ENCODE data around the gene TMEM244. TPM values are rescaled to one million over a fixed set of nuclear protein-coding genes. Genes with fewer than 3 reads are reported as not detected.
"Not testable (repeated sequence)": the region's sequence is repeated elsewhere in the genome, so short reads cannot be mapped to it uniquely, and the experiment has no call there.

Gene TMEM244
- total RNA-seq, 4 donors from 2014 or later: not detected

DNA sequence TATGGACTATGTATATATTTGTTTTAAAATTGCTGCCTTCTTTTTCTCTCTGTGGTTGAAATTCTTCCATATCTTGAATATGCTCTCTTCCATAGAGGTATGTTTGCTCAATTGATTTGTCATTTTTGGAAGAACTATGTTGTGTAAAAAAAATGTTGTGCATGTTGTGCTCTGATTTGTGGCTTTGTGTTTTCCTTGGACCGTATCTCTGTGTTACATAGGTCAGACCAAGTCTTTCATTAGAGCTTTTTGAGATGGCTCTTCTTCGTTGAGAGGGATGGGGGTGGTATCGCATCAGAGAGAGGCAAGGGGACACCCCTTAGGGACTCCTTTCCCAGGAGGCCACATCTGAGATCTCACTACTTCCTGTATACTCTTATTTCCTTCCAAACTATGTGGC lies 43.8 kb downstream of the TMEM244 start:
- no peak for DNase-seq
- TF ChIP-seq, protein P1, sequence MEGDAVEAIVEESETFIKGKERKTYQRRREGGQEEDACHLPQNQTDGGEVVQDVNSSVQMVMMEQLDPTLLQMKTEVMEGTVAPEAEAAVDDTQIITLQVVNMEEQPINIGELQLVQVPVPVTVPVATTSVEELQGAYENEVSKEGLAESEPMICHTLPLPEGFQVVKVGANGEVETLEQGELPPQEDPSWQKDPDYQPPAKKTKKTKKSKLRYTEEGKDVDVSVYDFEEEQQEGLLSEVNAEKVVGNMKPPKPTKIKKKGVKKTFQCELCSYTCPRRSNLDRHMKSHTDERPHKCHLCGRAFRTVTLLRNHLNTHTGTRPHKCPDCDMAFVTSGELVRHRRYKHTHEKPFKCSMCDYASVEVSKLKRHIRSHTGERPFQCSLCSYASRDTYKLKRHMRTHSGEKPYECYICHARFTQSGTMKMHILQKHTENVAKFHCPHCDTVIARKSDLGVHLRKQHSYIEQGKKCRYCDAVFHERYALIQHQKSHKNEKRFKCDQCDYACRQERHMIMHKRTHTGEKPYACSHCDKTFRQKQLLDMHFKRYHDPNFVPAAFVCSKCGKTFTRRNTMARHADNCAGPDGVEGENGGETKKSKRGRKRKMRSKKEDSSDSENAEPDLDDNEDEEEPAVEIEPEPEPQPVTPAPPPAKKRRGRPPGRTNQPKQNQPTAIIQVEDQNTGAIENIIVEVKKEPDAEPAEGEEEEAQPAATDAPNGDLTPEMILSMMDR (IDR thresholded peaks at IDR 0.05): no peak
- TF ChIP-seq POLR2A (IDR thresholded peaks at IDR 0.05): no peak
- no peaks in the 10 kb centered on the region for H3K4me1 ChIP-seq
- no peaks in the 10 kb centered on the region for H3K9me3 ChIP-seq
- intact Hi-C loops (cut with DNase I; ENCODE audit: low total_unique reads): no loop called here
- no peak overlapping the region for H3K4me3 ChIP-seq
- no peaks in the 10 kb centered on the region for H3K36me3 ChIP-seq
- no peak overlapping the region for H3K27ac ChIP-seq
- no peaks in the 10 kb centered on the region for H3K27me3 ChIP-seq

DNA sequence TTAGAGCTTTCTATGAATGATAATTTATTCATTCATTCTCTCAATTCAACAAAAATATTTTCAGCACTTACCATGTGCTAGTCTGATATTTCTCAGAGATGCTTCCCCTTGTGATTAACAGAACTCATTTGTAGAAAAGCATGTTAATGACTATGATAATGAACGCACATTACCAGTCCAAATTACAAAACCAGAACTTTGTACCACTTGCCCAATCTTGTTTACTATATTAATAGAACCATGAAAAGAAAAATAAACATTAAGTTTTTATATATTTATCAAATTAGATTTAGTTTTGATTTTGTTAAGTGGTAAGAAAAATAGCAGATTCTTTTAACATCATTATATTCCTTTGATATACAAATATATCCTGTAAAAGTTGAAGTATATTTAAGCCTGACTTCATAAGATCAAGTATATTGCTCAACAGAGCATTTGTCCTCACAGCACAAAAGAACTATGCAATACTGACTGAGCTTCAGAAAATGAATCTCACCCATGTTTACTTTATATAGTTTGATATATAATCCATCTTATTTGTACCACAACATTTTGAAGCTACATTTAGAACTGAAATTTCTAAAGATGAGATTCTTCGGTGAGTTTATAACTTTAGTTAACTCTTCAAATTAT lies 48.9 kb downstream of the TMEM244 start:
- no peaks in the 10 kb centered on the region for H3K36me3 ChIP-seq
- no peak overlapping the region for H3K27ac ChIP-seq
- H3K4me1 ChIP-seq: no peaks in the 10 kb centered on the region
- intact Hi-C loops (cut with DNase I; ENCODE audit: low total_unique reads): no loop called here
- TF ChIP-seq POLR2A (IDR thresholded peaks at IDR 0.05): no peak
- TF ChIP-seq, protein P1 (IDR thresholded peaks at IDR 0.05): no peak
- no peak overlapping the region for H3K4me3 ChIP-seq
- no peaks in the 10 kb centered on the region for H3K27me3 ChIP-seq
- no peak for DNase-seq
- H3K9me3 ChIP-seq: no peaks in the 10 kb centered on the region

DNA sequence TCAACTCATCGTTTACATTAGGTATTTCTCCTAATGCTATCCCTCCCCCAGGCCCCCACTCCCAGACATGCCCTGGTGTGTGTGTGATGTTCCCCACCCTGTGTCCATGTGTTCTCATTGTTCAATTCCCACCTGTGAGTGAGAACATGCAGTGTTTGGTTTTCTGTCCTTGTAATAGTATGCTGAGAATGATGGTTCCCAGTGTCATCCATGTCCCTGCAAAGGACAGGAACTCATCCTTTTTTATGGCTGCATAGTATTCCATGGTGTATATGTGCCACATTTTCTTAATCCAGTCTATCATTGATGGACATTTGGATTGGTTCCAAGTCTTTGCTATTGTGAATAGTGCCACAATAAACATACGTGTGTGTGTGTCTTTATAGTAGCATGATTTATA lies 54.0 kb downstream of the TMEM244 start:
- H3K4me1 ChIP-seq; H3K27ac ChIP-seq; H3K4me3 ChIP-seq; H3K36me3 ChIP-seq; DNase-seq; H3K9me3 ChIP-seq; intact Hi-C loops (cut with DNase I; ENCODE audit: low total_unique reads); H3K27me3 ChIP-seq: not testable (repeated sequence)

DNA sequence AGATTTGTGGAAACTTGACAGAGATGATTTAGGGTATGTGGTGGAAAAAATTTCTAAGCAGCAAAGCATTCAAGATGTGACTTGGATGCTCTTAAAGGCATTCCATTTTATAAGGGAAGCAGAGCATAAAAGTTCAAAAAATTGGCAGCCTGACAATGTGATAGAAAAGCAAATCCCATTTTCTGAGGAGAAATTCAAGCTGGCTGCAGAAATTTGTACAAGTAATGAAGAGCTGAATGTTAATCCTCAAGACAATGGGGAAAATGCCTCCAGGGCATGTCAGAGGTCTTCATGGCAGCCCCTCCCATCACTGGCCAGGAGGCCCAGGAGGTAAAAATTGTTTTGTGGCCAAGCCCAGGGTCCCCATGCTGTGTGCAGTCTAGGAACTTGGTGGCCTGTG lies 58.2 kb downstream of the TMEM244 start:
- H3K9me3 ChIP-seq; H3K4me3 ChIP-seq; H3K36me3 ChIP-seq; H3K27me3 ChIP-seq; H3K27ac ChIP-seq; DNase-seq; H3K4me1 ChIP-seq; intact Hi-C loops (cut with DNase I; ENCODE audit: low total_unique reads): not testable (repeated sequence)

DNA sequence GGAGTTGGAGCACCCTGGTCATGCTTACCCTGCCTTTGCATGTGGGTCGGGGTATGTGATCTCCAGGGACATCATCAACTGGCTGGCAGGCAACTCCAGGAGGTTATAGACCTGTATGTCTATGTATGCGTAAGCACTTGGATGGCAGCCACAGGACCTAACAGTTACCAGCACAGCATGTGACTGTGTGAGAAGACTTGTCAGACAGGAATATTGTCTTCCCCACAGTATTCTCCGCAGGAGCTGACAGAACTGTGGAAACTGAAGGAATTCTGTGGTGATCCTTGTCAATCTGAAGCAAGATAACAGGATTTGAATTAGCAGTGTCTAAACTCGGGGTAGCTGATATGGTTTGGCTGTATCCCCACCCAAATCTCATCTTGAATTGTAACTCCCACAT lies 59.2 kb downstream of the TMEM244 start:
- DNase-seq: no peak
- no peaks in the 10 kb centered on the region for H3K4me1 ChIP-seq
- no peak overlapping the region for H3K27ac ChIP-seq
- no peak for TF ChIP-seq POLR2A (IDR thresholded peaks at IDR 0.05)
- TF ChIP-seq, protein P1 (IDR thresholded peaks at IDR 0.05): no peak
- H3K36me3 ChIP-seq: no peaks in the 10 kb centered on the region
- H3K27me3 ChIP-seq: no peaks in the 10 kb centered on the region
- H3K4me3 ChIP-seq: no peak overlapping the region
- intact Hi-C loops (cut with DNase I; ENCODE audit: low total_unique reads): no loop called here
- peaks cover 0 to 3% of the 10 kb centered on the region in 2 donors for H3K9me3 ChIP-seq

DNA sequence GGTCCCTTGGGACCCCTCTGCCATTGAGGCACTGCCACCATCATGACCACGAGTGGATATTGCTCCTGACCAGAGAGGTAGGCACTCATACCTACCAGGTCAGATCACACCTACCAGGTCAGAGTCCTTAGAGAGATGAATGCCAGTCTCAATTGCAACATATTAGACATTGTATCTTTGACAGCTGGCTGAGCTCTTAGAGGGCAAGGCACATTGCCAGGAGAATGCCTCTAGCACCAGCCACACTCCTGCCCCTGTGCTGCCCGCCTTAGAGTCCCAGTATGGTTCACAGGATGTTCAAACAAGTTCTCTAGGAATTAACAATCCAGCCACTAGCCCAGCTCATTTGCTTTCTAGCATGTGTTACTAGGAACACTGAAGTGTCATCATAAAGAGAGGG lies 65.9 kb downstream of the TMEM244 start:
- Histone ChIP-seq H3K36me3 (no peaks in the 10 kb centered on the region), H3K27me3 (no peaks in the 10 kb centered on the region), H3K4me3 (no peak overlapping the region), H3K4me1 (no peaks in the 10 kb centered on the region), H3K9me3 (no peaks in the 10 kb centered on the region), H3K27ac (no peak overlapping the region)
- intact Hi-C loops (cut with DNase I; ENCODE audit: low total_unique reads): no loop called here
- DNase-seq: no peak
- TF ChIP-seq POLR2A (IDR thresholded peaks at IDR 0.05): no peak
- TF ChIP-seq, protein P1 (IDR thresholded peaks at IDR 0.05): no peak
